Neutrophil (primary cell): ENCODE results near the gene ZBTB38.

Source experiments
- H3K27ac ChIP-seq: fragments of 200-600 bp; sonication (generic); 2 replicates; pipeline ENCODE4 v1.5.1; 2016; ENCODE audit warnings: mild to moderate bottlenecking, moderate library complexity
- H3K27me3 ChIP-seq: fragments of 200-600 bp; sonication (generic); 2 replicates; pipeline ENCODE4 v1.6.0; 2016; ENCODE audit warnings: mild to moderate bottlenecking
- H3K36me3 ChIP-seq: fragments of 200-600 bp; sonication (generic); 2 replicates; pipeline ENCODE4 v1.5.1; 2017
- H3K4me1 ChIP-seq, 2 experiments: fragments of 200-600 bp in 1 of 2; sonication (generic) in 1 of 2; 1 replicate in 1 of 2; 2 replicates in 1 of 2; pipeline versions ENCODE4 v1.5.1 to v1.6.1; 2013 to 2016; ENCODE audit warnings: low read depth in 1 of 2, low read length in 1 of 2, mild to moderate bottlenecking in 1 of 2, moderate library complexity in 1 of 2; ENCODE audit not compliant: control insufficient read depth in 1 of 2, insufficient read depth in 1 of 2
- H3K4me3 ChIP-seq, 2 experiments: fragments of 200-600 bp in 1 of 2; sonication (generic) in 1 of 2; 1 replicate in 1 of 2; 2 replicates in 1 of 2; pipeline ENCODE4 v1.5.1; 2013 to 2016; ENCODE audit warnings: low read depth in 1 of 2, low read length in 1 of 2, mild to moderate bottlenecking in 1 of 2, moderate library complexity in 1 of 2
- H3K9me3 ChIP-seq: fragments of 200-600 bp; sonication (generic); 2 replicates; pipeline ENCODE4 v1.5.1; 2016
- TF ChIP-seq, protein P1 (sequence below): fragments of 200-600 bp; sonication (generic); IDR thresholded peaks from 2 replicates; pipeline ENCODE4 v1.5.1; 2016; ENCODE audit warnings: antibody characterized with exemption

Gene ZBTB38

DNA sequence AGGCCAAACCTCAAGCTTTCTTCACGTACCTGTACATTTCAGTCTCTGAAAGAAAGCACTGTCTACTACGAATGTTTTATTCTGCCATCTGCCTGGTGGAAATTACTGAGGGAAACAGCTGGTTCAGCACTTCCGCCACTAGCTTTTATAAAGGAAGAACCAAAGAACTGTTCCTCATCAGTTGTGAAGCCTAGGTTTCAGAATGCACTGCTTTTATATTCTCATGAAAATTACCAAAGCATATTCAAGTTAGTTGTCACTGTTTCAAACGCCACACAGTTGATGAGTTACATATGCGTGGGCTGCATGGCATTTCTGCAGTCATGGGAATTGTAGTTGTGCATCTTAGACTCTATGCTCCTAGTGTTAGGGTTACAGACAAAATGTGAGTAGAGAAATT, 21.5 kb upstream of the ZBTB38 start:
- no peaks in the 10 kb centered on the region for H3K27me3 ChIP-seq
- no peaks in the 10 kb centered on the region for H3K4me1 ChIP-seq
- no peaks in the 10 kb centered on the region for H3K36me3 ChIP-seq
- H3K27ac ChIP-seq: no peak overlapping the region
- TF ChIP-seq, protein P1, sequence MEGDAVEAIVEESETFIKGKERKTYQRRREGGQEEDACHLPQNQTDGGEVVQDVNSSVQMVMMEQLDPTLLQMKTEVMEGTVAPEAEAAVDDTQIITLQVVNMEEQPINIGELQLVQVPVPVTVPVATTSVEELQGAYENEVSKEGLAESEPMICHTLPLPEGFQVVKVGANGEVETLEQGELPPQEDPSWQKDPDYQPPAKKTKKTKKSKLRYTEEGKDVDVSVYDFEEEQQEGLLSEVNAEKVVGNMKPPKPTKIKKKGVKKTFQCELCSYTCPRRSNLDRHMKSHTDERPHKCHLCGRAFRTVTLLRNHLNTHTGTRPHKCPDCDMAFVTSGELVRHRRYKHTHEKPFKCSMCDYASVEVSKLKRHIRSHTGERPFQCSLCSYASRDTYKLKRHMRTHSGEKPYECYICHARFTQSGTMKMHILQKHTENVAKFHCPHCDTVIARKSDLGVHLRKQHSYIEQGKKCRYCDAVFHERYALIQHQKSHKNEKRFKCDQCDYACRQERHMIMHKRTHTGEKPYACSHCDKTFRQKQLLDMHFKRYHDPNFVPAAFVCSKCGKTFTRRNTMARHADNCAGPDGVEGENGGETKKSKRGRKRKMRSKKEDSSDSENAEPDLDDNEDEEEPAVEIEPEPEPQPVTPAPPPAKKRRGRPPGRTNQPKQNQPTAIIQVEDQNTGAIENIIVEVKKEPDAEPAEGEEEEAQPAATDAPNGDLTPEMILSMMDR: no peak
- no peaks in the 10 kb centered on the region for H3K9me3 ChIP-seq
- no peak overlapping the region for H3K4me3 ChIP-seq

DNA sequence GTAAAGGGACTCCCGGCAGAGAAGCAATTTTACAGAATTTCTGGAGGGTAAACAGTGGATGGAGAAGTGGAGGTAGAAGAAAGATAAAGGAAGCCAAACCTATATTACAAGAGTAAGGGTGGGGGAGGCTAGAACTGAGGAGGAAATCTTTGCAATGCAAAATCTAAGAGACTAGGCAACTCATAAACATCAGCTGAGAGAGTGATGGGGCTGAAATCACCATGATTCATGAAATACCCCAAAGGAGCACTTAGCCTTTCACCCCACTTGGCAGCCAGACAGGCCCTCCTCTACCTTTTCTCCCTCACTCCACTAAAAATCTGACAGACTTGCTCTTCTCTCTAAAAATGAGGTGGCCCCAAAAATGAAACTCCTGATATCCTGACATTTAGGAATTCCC, 19.5 kb upstream of the ZBTB38 start:
- H3K4me3 ChIP-seq: no peak overlapping the region
- no peaks in the 10 kb centered on the region for H3K4me1 ChIP-seq
- H3K9me3 ChIP-seq: no peaks in the 10 kb centered on the region
- TF ChIP-seq, protein P1: no peak
- H3K36me3 ChIP-seq: no peaks in the 10 kb centered on the region
- no peak overlapping the region for H3K27ac ChIP-seq
- H3K27me3 ChIP-seq: no peaks in the 10 kb centered on the region

DNA sequence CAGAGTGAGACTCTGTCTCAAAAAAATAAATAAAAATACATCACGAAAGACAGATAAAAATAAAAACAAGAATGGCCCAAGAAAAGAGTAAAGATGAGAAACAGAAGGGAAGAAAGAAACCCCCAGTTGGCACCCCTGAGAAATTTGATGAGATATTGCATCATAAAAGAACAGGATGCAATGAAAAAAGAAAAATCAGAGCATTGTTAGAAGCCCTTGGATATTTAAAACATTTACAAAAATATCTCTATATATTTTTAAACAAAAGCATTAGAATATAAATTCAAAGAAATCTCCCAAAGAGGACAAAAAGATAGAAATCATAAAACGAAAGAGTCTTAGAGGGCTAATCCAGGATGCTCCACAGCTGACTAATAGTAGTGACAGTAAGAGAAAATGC, 18.6 kb upstream of the ZBTB38 start:
- TF ChIP-seq, protein P1: no peak
- Histone ChIP-seq H3K27me3 (no peaks in the 10 kb centered on the region), H3K36me3 (no peaks in the 10 kb centered on the region), H3K9me3 (no peaks in the 10 kb centered on the region), H3K4me3 (no peak overlapping the region), H3K4me1 (no peaks in the 10 kb centered on the region), H3K27ac (no peak overlapping the region)

DNA sequence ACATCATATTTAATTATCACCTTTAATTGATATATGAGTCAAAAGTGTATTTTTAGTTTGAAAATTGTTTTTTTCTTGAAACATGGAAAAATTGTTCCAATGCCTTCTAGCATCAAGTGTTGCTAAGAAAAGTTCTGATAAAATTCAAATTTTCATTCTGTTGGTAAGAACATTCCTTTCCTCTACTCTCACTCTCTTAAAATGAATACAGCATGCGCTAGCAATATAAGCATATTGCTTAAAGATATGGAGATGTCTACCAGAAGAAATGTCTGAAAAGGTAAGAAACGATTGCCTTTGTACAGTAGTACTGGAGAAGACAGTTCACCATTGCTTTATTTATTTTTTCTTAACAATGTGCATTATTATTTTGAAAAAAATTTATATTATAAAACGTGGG, 17.6 kb upstream of the ZBTB38 start:
- Histone ChIP-seq H3K27me3 (no peaks in the 10 kb centered on the region), H3K9me3 (no peaks in the 10 kb centered on the region), H3K27ac (no peak overlapping the region), H3K4me1 (no peaks in the 10 kb centered on the region), H3K36me3 (no peaks in the 10 kb centered on the region), H3K4me3 (no peak overlapping the region)
- TF ChIP-seq, protein P1: no peak

DNA sequence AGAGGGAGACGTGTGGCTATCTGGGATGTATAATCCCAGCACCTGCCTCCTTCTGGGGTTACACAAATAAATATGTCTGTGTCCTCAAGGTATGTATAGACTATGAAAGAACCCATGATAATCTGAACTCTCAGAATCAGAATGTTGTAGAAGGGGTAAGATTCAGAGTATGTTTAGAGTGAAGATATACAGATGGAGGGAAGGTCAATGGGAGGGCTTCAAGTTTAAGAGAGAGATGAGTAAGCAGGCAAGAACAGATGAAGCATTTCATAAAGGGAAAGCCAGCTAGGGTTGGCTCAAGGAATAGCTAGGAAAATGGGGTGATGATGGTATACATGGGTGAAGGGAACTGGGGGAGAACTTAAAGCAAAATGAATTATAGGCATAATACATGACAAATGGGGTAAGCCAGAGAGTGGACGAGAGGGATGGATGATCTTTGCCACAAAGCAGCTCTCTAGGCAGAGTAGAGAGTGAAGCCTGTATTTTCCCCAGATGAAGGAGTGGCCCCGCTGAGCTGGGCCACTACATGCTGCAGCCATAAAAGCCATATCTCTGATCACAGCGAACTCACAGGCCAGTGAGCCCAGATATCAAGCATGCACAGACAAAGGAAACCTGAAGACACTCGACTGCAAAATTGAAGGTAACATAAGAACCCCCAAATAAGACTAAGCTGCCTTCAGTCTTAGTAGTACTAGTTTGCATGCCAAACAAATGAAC, 15.9 kb upstream of the ZBTB38 start:
- no peaks in the 10 kb centered on the region for H3K4me1 ChIP-seq
- no peaks in the 10 kb centered on the region for H3K9me3 ChIP-seq
- no peak overlapping the region for H3K27ac ChIP-seq
- no peaks in the 10 kb centered on the region for H3K36me3 ChIP-seq
- no peak overlapping the region for H3K4me3 ChIP-seq
- TF ChIP-seq, protein P1: no peak
- no peaks in the 10 kb centered on the region for H3K27me3 ChIP-seq
